NCI-H345 treated with DMSO at 0.1 percent for 48 hours (cell line): Measurements from ENCODE around the gene RICTOR.
"Not testable (repeated sequence)": the region's sequence is repeated elsewhere in the genome, so short reads cannot be mapped to it uniquely, and the experiment has no call there.

Experiments used
- DNase-seq: peaks from one replicate; lab custom pipeline; 2025; ENCODE audit not compliant: unreplicated experiment; lab: John Stamatoyannopoulos, UW

RICTOR gene

GRCh38 chr5:39057734-39058133, 16.5 kb downstream of the RICTOR start:
- no peak for DNase-seq

- no peak for DNase-seq
Observed at GRCh38 chr5:39055768-39056398, 18.3 kb downstream of the RICTOR start.

GRCh38 chr5:39055027-39055767, 19.0 kb downstream of the RICTOR start:
- DNase-seq: no peak

- no peak for DNase-seq
Observed at GRCh38 chr5:39053189-39053588, 21.0 kb downstream of the RICTOR start.

GRCh38 chr5:39052141-39052540, 22.1 kb downstream of the RICTOR start:
- no peak for DNase-seq

- no peak for DNase-seq
Observed at GRCh38 chr5:39049315-39049714, 24.9 kb downstream of the RICTOR start.

GRCh38 chr5:39040875-39041274, 33.3 kb downstream of the RICTOR start:
- peak; percentile 56 for DNase-seq

- DNase-seq: not testable (repeated sequence)
Observed at GRCh38 chr5:39034493-39034892, 39.7 kb downstream of the RICTOR start.

- no peak for DNase-seq
Observed at GRCh38 chr5:39031041-39031440, 43.2 kb downstream of the RICTOR start.

GRCh38 chr5:39025456-39025855, 48.7 kb downstream of the RICTOR start:
- no peak for DNase-seq

- no peak for DNase-seq
Observed at GRCh38 chr5:39024884-39025283, 49.3 kb downstream of the RICTOR start.

- no peak for DNase-seq
Observed at GRCh38 chr5:39024005-39024404, 50.2 kb downstream of the RICTOR start.

GRCh38 chr5:39023121-39023520, 51.1 kb downstream of the RICTOR start:
- DNase-seq: no peak

GRCh38 chr5:39022151-39022550, 52.0 kb downstream of the RICTOR start:
- no peak for DNase-seq

- no peak for DNase-seq
Observed at GRCh38 chr5:39021413-39021812, 52.8 kb downstream of the RICTOR start.

- DNase-seq: no peak
Observed at GRCh38 chr5:39020458-39020857, 53.7 kb downstream of the RICTOR start.

- DNase-seq: no peak
Observed at GRCh38 chr5:39019254-39019653, 54.9 kb downstream of the RICTOR start.

- DNase-seq: no peak
Observed at GRCh38 chr5:39017504-39017903, 56.7 kb downstream of the RICTOR start.

GRCh38 chr5:39016587-39017275, 57.5 kb downstream of the RICTOR start:
- DNase-seq: no peak

- no peak for DNase-seq
Observed at GRCh38 chr5:39015743-39016586, 58.2 kb downstream of the RICTOR start.

- DNase-seq: no peak
Observed at GRCh38 chr5:39014561-39014960, 59.6 kb downstream of the RICTOR start.
